IMR-90 (cell line): Measurements from ENCODE around the gene AKAP3. TPM values are rescaled to one million over a fixed set of nuclear protein-coding genes. Genes with fewer than 3 reads are reported as not detected.

Experiments
- ATAC-seq: fragments of 200-7000 bp; cut with Tn5 transposase; 2 replicates; pipeline ENCODE4 v1.9.1; 2020; ENCODE audit warnings: low read depth, mild to moderate bottlenecking, moderate library complexity
- BruUV-seq: library from RNA; stranded (reverse); fragments of 400-500 nt; replicated peaks from 2 replicates; lab custom pipeline; 2021; lab: Mats Ljungman, UMichigan
- CTCF ChIA-PET: fragments of 300-600 bp; formaldehyde crosslinking; extraction: SDS; loops from one replicate; lab custom pipeline; 2021; ENCODE audit warnings: antibody characterized with exemption; lab: Yijun Ruan, JAX
- POLR2A ChIA-PET: fragments of 300-600 bp; sonication (Branson Sonifier 250); formaldehyde crosslinking; loops from one replicate; lab custom pipeline; 2022; ENCODE audit warnings: antibody characterized with exemption; ENCODE audit not compliant: unreplicated experiment; lab: Charles Lee
- DNase-seq: peaks from one replicate; pipeline ENCODE4 v3.0.0; 2013
- H2AFZ ChIP-seq: replicated peaks from 2 replicates; pipeline ENCODE3; 2013; ENCODE audit warnings: low read length, mild to moderate bottlenecking; ENCODE audit not compliant: poor library complexity
- H2AK5ac ChIP-seq: 2 replicates; pipeline ENCODE4 v1.6.1; 2013; ENCODE audit warnings: low read depth, low read length, inconsistent platforms
- H2AK9ac ChIP-seq: replicated peaks from 2 replicates; pipeline ENCODE3; 2013; ENCODE audit warnings: mild to moderate bottlenecking, low read depth, low read length, moderate library complexity; ENCODE audit not compliant: poor library complexity
- H2BK120ac ChIP-seq: 2 replicates; pipeline ENCODE4 v1.6.1; 2013; ENCODE audit warnings: low read depth, low read length, inconsistent platforms
- H2BK15ac ChIP-seq: 3 replicates; pipeline ENCODE4 v1.6.1; 2013; ENCODE audit warnings: low read depth, low read length, inconsistent platforms
- H2BK20ac ChIP-seq: 2 replicates; pipeline ENCODE4 v1.6.1; 2013; ENCODE audit warnings: low read depth, mild to moderate bottlenecking, inconsistent platforms, low read length, moderate library complexity
- H2BK5ac ChIP-seq: 2 replicates; pipeline ENCODE4 v1.6.1; 2013; ENCODE audit warnings: mild to moderate bottlenecking, low read depth, low read length, inconsistent platforms; ENCODE audit not compliant: poor library complexity, severe bottlenecking
- H3K14ac ChIP-seq: replicated peaks from 2 replicates; pipeline ENCODE4 v1.6.1; 2013; ENCODE audit warnings: low read depth, low read length, inconsistent platforms
- H3K18ac ChIP-seq: 2 replicates; pipeline ENCODE4 v1.6.1; 2013; ENCODE audit warnings: low read depth, low read length, control low read depth
- H3K23ac ChIP-seq: 2 replicates; pipeline ENCODE4 v1.6.1; 2013; ENCODE audit warnings: low read depth, low read length, inconsistent platforms
- H3K27ac ChIP-seq: 2 replicates; pipeline ENCODE4 v1.5.1; 2013; ENCODE audit warnings: mild to moderate bottlenecking, control low read depth, low read length; ENCODE audit not compliant: insufficient read depth
- H3K27me3 ChIP-seq: 2 replicates; pipeline ENCODE4 v1.6.1; 2013; ENCODE audit warnings: low read length; ENCODE audit not compliant: control insufficient read depth, insufficient read depth
- H3K36me3 ChIP-seq: 2 replicates; pipeline ENCODE4 v1.6.1; 2013; ENCODE audit warnings: low read length, mixed read lengths; ENCODE audit not compliant: control insufficient read depth, insufficient read depth
- H3K4ac ChIP-seq: 2 replicates; pipeline ENCODE4 v1.6.1; 2013; ENCODE audit warnings: low read depth, low read length, inconsistent platforms
- H3K4me1 ChIP-seq: 2 replicates; pipeline ENCODE4 v1.6.1; 2013; ENCODE audit warnings: low read length, mixed read lengths; ENCODE audit not compliant: control insufficient read depth, insufficient read depth
- H3K4me2 ChIP-seq: 2 replicates; pipeline ENCODE4 v1.6.1; 2013; ENCODE audit warnings: low read depth, mild to moderate bottlenecking, control low read depth, low read length, moderate library complexity
- H3K4me3 ChIP-seq: 2 replicates; pipeline ENCODE4 v1.5.1; 2013; ENCODE audit warnings: low read depth, mild to moderate bottlenecking, control low read depth, low read length, moderate library complexity; ENCODE audit not compliant: insufficient read depth
- H3K56ac ChIP-seq: 2 replicates; pipeline ENCODE4 v1.6.1; 2013; ENCODE audit warnings: low read length, inconsistent platforms; ENCODE audit not compliant: insufficient read depth; ENCODE audit errors: extremely low read depth
- H3K79me1 ChIP-seq, 2 experiments: 2 replicates each; pipeline ENCODE4 v1.6.1; 2013; ENCODE audit warnings: low read length in 2 of 2, inconsistent platforms in 1 of 2, low read depth in 1 of 2
- H3K9ac ChIP-seq: 2 replicates; pipeline ENCODE4 v1.6.1; 2013; ENCODE audit warnings: low read depth, low read length, control low read depth
- H3K9me1 ChIP-seq: 2 replicates; pipeline ENCODE4 v1.6.1; 2013; ENCODE audit warnings: low read length, inconsistent platforms; ENCODE audit not compliant: insufficient read depth
- H3K9me3 ChIP-seq: 2 replicates; pipeline ENCODE4 v1.6.1; 2013; ENCODE audit warnings: low read length; ENCODE audit not compliant: control insufficient read depth, insufficient read depth
- H4K20me1 ChIP-seq: 2 replicates; pipeline ENCODE4 v1.6.1; 2013; ENCODE audit warnings: low read length, inconsistent platforms; ENCODE audit not compliant: insufficient read depth
- H4K5ac ChIP-seq: 2 replicates; pipeline ENCODE4 v1.6.1; 2013; ENCODE audit warnings: mild to moderate bottlenecking, low read depth, low read length, control low read depth
- H4K8ac ChIP-seq, 2 experiments: 2 replicates each; pipeline ENCODE4 v1.6.1; 2013; ENCODE audit warnings: low read depth in 2 of 2, low read length in 2 of 2, control low read depth in 1 of 2, inconsistent platforms in 1 of 2
- H4K91ac ChIP-seq: 2 replicates; pipeline ENCODE4 v1.6.1; 2013; ENCODE audit warnings: low read depth, low read length, inconsistent platforms; ENCODE audit not compliant: insufficient read depth
- BHLHE40 ChIP-seq: fragments of 150-350 bp; IDR thresholded peaks from 2 replicates; pipeline ENCODE4 v1.6.1; 2016; ENCODE audit warnings: mild to moderate bottlenecking, low read depth, low read length
- CEBPB ChIP-seq: IDR thresholded peaks from 2 replicates; pipeline ENCODE4 v1.6.1; 2012; ENCODE audit warnings: low read depth, low read length, improper control_type of control experiment
- CHD1 ChIP-seq: IDR thresholded peaks from 2 replicates; pipeline ENCODE4 v1.6.1; 2012; ENCODE audit warnings: low read depth, low read length, improper control_type of control experiment
- FOS ChIP-seq: fragments of 150-350 bp; IDR thresholded peaks from 2 replicates; pipeline ENCODE4 v1.6.1; 2016; ENCODE audit warnings: low read depth, low read length
- MAFK ChIP-seq: IDR thresholded peaks from 2 replicates; pipeline ENCODE4 v1.6.1; 2012; ENCODE audit warnings: low read depth, low read length, improper control_type of control experiment
- MAZ ChIP-seq: IDR thresholded peaks from 2 replicates; pipeline ENCODE4 v1.6.1; 2012; ENCODE audit warnings: low read depth, mild to moderate bottlenecking, low read length, improper control_type of control experiment, moderate library complexity, borderline replicate concordance
- MXI1 ChIP-seq: IDR thresholded peaks from 2 replicates; pipeline ENCODE4 v1.6.1; 2012; ENCODE audit warnings: low read depth, mild to moderate bottlenecking, low read length, moderate library complexity, borderline replicate concordance
- NFE2L2 ChIP-seq: fragments of 150-350 bp; IDR thresholded peaks from 2 replicates; pipeline ENCODE4 v1.6.1; 2016; ENCODE audit warnings: low read depth, mild to moderate bottlenecking, low read length
- POLR2A ChIP-seq: IDR thresholded peaks from 2 replicates; pipeline ENCODE4 v1.6.1; 2012; ENCODE audit warnings: mild to moderate bottlenecking, low read depth, low read length
- RAD21 ChIP-seq: IDR thresholded peaks from 2 replicates; pipeline ENCODE4 v1.6.1; 2012; ENCODE audit warnings: low read length, improper control_type of control experiment
- RCOR1 ChIP-seq: IDR thresholded peaks from 2 replicates; pipeline ENCODE4 v1.6.1; 2012; ENCODE audit warnings: mild to moderate bottlenecking, low read length, improper control_type of control experiment; ENCODE audit not compliant: insufficient replicate concordance
- RFX5 ChIP-seq: IDR thresholded peaks from 2 replicates; pipeline ENCODE4 v1.8.0; 2012; ENCODE audit warnings: low read depth, mild to moderate bottlenecking, low read length, moderate library complexity
- SMC3 ChIP-seq: fragments of 150-350 bp; IDR thresholded peaks from 2 replicates; pipeline ENCODE4 v1.6.1; 2016; ENCODE audit warnings: low read depth, mild to moderate bottlenecking, antibody characterized with exemption, low read length, moderate library complexity
- USF2 ChIP-seq: fragments of 150-350 bp; IDR thresholded peaks from 2 replicates; pipeline ENCODE4 v1.6.1; 2017; ENCODE audit warnings: mild to moderate bottlenecking, antibody characterized with exemption, low read length, low read depth
- WGBS, 2 experiments: methylation state at CpG; one replicate each; pipeline versions ENCODE4 v1.1.5 to v1.1.7; 2013; ENCODE audit warnings: missing lambda C conversion rate in 2 of 2; ENCODE audit not compliant: insufficient read length in 1 of 2; ENCODE audit errors: extremely low coverage in 2 of 2; 5-methylcytosine and 5-hydroxymethylcytosine counted together
- dilution Hi-C: fragments of 300-500 bp; cut with HindIII; formaldehyde crosslinking; loops from one replicate; pipeline ENCODE4 v1.14.3; 2018; ENCODE audit warnings: low sequenced_read_pairs; ENCODE audit not compliant: unreplicated experiment
- in situ Hi-C: fragments of 300-500 bp; cut with MboI; formaldehyde crosslinking; loops from 3 replicates; pipeline ENCODE4 v1.14.3; 2019; ENCODE audit warnings: low sequenced_read_pairs, inconsistent platforms, mixed read lengths
- intact Hi-C: fragments of 100-400 bp; cut with micrococcal nuclease; formaldehyde crosslinking; loops from 2 replicates; pipeline ENCODE4 v1.10.0; 2022
- polyA plus RNA-seq, 3 experiments: library from polyadenylated mRNA; depleted of rRNA; stranded (reverse); fragments of >200 nt; gene quantifications; 2 replicates each; pipeline ENCODE4 v1.2.3, GENCODE V29; 2012; ENCODE audit warnings: low replicate concordance in 1 of 3
- total RNA-seq: library from RNA; depleted of rRNA; stranded (reverse); fragments of >200 nt; gene quantifications from 2 replicates; pipeline ENCODE4 v1.2.3, GENCODE V29; 2012
- TF ChIP-seq, protein P1 (sequence below): conservative IDR thresholded peaks from 2 replicates; pipeline ENCODE4 v1.5.1; 2012; ENCODE audit warnings: mild to moderate bottlenecking, low read depth, low read length, improper control_type of control experiment
- TF ChIP-seq, protein P2 (sequence below): fragments of 150-350 bp; IDR thresholded peaks from 2 replicates; pipeline ENCODE4 v1.6.1; 2016; ENCODE audit warnings: low read depth, mild to moderate bottlenecking, low read length, moderate library complexity, borderline replicate concordance

AKAP3 gene
- total and polyA plus RNA-seq, 2 of the 4 experiments (the other 2 are of a cell fraction), result 0.54 to 0.55 TPM

- Histone ChIP-seq H4K20me1 (no peaks in the 10 kb centered on the region), H4K5ac (no peak overlapping the region), H3K18ac (no peak overlapping the region), H3K36me3 (no peaks in the 10 kb centered on the region), H3K9ac (no peak overlapping the region), H2AK9ac (no peak overlapping the region), H2BK5ac (no peak overlapping the region), H3K14ac (no peak overlapping the region), H2BK20ac (no peak overlapping the region), H3K4ac (no peak overlapping the region), H3K56ac (no peak overlapping the region), H3K4me3 (no peak overlapping the region), H2AK5ac (no peak overlapping the region), H4K91ac (no peak overlapping the region), H3K27me3 (peaks cover 8% of the 10 kb centered on the region; the same call in 1 of the 2 replicates), H3K9me3 (no peaks in the 10 kb centered on the region), H2BK15ac (no peak overlapping the region), H2BK120ac (no peak overlapping the region), H3K27ac (no peak overlapping the region), H3K9me1 (no peaks in the 10 kb centered on the region), H4K8ac (no peak overlapping the region), H3K79me1 (no peaks in the 10 kb centered on the region), H3K4me2 (no peak overlapping the region), H2AFZ (no peak overlapping the region), H3K23ac (no peak overlapping the region), H3K4me1 (no peaks in the 10 kb centered on the region)
- in situ Hi-C loops (no loop called here), dilution Hi-C loops (no loop called here), intact Hi-C loops (no loop called here)
- BruUV-seq, result no TSS peak
- WGBS, 2 experiments, result 100% methylated on average over 3 of the region's 6 CpGs; no CpG with 5 or more reads in 1 of the 2 experiments
- TF ChIP-seq USF2 (no peak), CEBPB (no peak), RCOR1 (no peak), SMC3 (no peak), MXI1 (no peak), POLR2A (no peak), CHD1 (no peak), NFE2L2 (no peak), RFX5 (no peak), MAZ (no peak), MAFK (no peak), RAD21 (no peak), FOS (no peak), BHLHE40 (no peak)
- TF ChIP-seq, protein P1, sequence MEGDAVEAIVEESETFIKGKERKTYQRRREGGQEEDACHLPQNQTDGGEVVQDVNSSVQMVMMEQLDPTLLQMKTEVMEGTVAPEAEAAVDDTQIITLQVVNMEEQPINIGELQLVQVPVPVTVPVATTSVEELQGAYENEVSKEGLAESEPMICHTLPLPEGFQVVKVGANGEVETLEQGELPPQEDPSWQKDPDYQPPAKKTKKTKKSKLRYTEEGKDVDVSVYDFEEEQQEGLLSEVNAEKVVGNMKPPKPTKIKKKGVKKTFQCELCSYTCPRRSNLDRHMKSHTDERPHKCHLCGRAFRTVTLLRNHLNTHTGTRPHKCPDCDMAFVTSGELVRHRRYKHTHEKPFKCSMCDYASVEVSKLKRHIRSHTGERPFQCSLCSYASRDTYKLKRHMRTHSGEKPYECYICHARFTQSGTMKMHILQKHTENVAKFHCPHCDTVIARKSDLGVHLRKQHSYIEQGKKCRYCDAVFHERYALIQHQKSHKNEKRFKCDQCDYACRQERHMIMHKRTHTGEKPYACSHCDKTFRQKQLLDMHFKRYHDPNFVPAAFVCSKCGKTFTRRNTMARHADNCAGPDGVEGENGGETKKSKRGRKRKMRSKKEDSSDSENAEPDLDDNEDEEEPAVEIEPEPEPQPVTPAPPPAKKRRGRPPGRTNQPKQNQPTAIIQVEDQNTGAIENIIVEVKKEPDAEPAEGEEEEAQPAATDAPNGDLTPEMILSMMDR, result no peak
- TF ChIP-seq, protein P2, sequence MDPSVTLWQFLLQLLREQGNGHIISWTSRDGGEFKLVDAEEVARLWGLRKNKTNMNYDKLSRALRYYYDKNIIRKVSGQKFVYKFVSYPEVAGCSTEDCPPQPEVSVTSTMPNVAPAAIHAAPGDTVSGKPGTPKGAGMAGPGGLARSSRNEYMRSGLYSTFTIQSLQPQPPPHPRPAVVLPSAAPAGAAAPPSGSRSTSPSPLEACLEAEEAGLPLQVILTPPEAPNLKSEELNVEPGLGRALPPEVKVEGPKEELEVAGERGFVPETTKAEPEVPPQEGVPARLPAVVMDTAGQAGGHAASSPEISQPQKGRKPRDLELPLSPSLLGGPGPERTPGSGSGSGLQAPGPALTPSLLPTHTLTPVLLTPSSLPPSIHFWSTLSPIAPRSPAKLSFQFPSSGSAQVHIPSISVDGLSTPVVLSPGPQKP, result no peak
- no peak for DNase-seq
- CTCF ChIA-PET, result no interaction called here
- POLR2A ChIA-PET, result no interaction called here
- no peak for ATAC-seq
Measured at GRCh38 chr12:4595881-4596280, 53.0 kb downstream of the AKAP3 start.
